Ectodermal cell (in vitro differentiated cells): ENCODE data around the gene RFFL.

Experiments
- H3K27ac ChIP-seq: 2 replicates; pipeline ENCODE4 v1.7.0; 2013; ENCODE audit warnings: mild to moderate bottlenecking, low read depth, low read length; ENCODE audit not compliant: insufficient read depth, poor library complexity, severe bottlenecking
- H3K27me3 ChIP-seq: 2 replicates; pipeline ENCODE4 v1.7.0; 2013; ENCODE audit warnings: mild to moderate bottlenecking, low read length; ENCODE audit not compliant: insufficient read depth, control insufficient read depth, poor library complexity, severe bottlenecking
- H3K36me3 ChIP-seq: one replicate; pipeline ENCODE4 v1.7.0; 2013; ENCODE audit warnings: low read length; ENCODE audit not compliant: control insufficient read depth, insufficient read depth
- H3K4me1 ChIP-seq: one replicate; pipeline ENCODE4 v1.7.0; 2013; ENCODE audit warnings: low read length; ENCODE audit not compliant: control insufficient read depth, insufficient read depth
- H3K4me3 ChIP-seq: 2 replicates; pipeline ENCODE4 v1.7.0; 2013; ENCODE audit warnings: low read depth, low read length, control low read depth; ENCODE audit not compliant: insufficient read depth
- H3K9me3 ChIP-seq: 2 replicates; pipeline ENCODE4 v1.7.0; 2013; ENCODE audit warnings: mild to moderate bottlenecking, low read length, moderate library complexity; ENCODE audit not compliant: control insufficient read depth
- WGBS, 2 experiments: methylation state at CpG; one replicate each; pipeline ENCODE4 v1.1.7; 2013; ENCODE audit warnings: missing lambda C conversion rate in 2 of 2; 5-methylcytosine and 5-hydroxymethylcytosine counted together

The RFFL gene

DNA sequence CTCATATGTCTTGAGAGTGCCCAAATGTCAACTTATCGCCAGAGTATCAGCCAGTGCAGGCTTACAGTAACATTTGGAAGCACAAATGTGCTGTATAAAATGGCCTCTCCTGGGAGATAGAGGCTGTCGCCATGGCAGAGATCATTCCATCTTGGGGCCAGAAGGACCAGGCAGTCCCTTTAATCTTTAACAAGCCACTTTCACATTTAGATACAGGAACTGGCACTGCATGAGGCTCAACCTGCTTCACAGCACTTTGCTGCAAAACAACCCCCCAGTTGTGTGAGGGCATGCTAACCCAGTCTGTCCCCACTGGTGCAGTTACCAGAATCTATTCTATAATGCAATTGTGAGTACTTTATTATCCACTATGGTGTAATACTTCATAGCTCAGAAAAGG is 4.7 kb upstream of the RFFL start:
- Histone ChIP-seq H3K4me1 (peaks cover 8% of the 10 kb centered on the region), H3K4me3 (no peak overlapping the region), H3K9me3 (no peaks in the 10 kb centered on the region), H3K27me3 (peaks cover 7% of the 10 kb centered on the region), H3K36me3 (no peaks in the 10 kb centered on the region), H3K27ac (no peak overlapping the region)
- 95 to 98% methylated on average over 2 of the region's 2 CpGs for WGBS, 2 experiments

DNA sequence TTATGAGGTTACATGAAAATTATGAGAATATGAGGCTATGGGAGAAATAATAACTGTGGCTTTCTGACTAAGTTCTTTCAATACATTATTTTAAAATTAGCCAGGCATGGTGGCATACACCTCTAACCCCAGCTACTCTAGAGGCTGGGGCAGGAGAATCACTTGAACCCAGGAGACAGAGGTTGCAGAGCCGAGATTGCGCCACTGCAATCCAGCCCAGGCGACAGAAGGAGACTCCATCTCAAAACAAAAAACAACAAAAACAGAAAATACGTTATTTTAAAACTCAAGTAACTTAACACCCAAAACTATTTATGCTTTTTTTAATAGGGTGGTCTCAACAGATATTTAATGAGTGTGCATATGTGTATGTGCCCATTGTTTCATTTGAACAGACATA is 2.4 kb upstream of the RFFL start:
- 94 to 96% methylated on average over 3 to 4 of the region's 4 CpGs for WGBS, 2 experiments
- H3K27me3 ChIP-seq: peaks cover 21% of the 10 kb centered on the region
- no peak overlapping the region for H3K4me3 ChIP-seq
- H3K27ac ChIP-seq: no peak overlapping the region
- H3K4me1 ChIP-seq: peaks cover 8% of the 10 kb centered on the region
- H3K36me3 ChIP-seq: no peaks in the 10 kb centered on the region
- H3K9me3 ChIP-seq: no peaks in the 10 kb centered on the region

DNA sequence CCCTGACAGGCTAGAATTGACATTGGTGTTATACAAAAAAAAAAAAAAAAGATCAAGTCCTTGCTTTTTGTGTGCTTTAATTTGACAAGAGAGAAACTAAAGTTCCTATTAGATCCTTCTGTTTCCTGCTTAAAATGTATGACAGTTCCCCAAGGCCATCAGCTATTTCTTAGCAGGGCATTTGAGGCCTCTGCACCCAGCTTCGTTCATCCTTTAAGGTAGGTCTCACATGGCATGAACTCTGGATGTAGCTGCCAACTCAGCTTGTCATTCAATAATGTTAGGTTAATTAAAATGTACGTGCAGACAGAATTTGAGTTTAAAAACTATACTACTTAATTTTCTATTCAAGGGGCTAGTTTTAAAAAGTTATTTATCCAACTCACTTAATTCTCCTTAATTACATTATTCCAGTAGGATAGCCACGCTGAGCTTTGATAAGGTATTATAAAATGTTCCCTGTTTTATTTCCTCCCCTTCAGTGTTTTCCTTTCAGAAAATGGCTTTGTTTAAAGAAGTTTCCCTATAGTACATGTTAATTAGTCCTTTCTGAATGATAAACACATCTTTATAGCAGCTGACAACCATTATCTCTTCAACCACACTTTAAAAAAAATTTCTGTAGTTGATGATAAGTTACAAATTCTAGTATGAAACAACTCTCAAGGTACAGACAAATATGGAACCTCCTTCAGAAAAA is 1.2 kb upstream of the RFFL start:
- Histone ChIP-seq H3K36me3 (no peaks in the 10 kb centered on the region), H3K9me3 (no peaks in the 10 kb centered on the region), H3K4me1 (peaks cover 8% of the 10 kb centered on the region), H3K4me3 (no peak overlapping the region), H3K27ac (no peak overlapping the region), H3K27me3 (peaks cover 22% of the 10 kb centered on the region)
- WGBS, 2 experiments: 68 to 89% methylated on average over 1 to 2 of the region's 3 CpGs

DNA sequence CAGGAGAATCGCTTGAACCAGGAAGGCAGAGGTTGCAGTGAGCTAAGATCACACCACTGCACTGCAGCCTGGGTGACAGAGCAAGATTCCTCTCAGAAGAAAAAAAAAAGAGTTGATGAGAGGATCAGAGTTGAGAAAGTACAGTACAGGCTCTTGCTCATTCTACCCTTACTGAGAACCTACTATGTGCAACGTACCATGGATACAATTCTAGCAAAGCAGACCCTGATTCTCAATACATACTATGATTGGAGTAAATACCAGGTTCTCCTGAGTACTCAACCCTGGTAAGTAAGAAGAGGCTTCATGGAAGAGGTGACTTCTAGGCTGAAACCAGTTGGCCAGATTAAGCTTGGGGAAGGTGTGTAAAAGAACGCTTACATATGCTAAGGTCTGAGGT is 1.2 kb downstream of the RFFL start:
- 96% methylated on average over 3 of the region's 3 CpGs for WGBS, 2 experiments
- H3K4me3 ChIP-seq: no peak overlapping the region
- peaks cover 8% of the 10 kb centered on the region for H3K4me1 ChIP-seq

DNA sequence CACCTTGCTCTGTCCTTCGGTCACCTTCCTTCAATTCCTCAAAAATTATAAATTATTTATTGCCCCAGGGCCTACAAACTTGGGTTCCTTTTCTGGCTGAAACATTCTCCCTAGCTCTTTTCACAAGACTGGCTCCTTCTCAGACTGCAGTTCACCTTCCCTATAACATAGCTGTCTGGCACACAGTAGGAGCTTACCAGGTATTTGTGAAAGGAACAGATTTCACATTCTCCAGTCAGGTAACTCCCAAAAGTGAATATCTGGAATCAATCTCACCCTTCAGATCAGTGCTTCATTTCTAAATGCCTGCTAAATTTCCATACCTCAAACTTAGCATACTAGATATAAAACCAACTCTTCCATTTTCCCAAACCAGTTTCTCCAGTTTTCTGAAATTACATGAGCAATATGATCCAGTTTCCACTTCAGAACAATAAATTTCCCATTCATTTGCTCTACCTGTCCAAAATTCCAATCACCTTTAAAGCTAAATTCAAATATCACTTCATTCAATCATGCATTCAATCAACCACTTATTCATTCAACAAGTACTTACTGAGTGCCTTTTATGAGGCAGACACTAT is 6.1 kb downstream of the RFFL start:
- Histone ChIP-seq H3K36me3 (no peaks in the 10 kb centered on the region), H3K27ac (no peak overlapping the region), H3K4me3 (no peak overlapping the region), H3K9me3 (no peaks in the 10 kb centered on the region), H3K4me1 (no peaks in the 10 kb centered on the region), H3K27me3 (peaks cover 8% of the 10 kb centered on the region)
- WGBS, 2 experiments: 98% methylated on average over 1 of the region's 1 CpG

More for the DNA sequence above, 1.2 kb downstream of the RFFL start:
- Histone ChIP-seq H3K36me3 (no peaks in the 10 kb centered on the region), H3K27ac (no peak overlapping the region), H3K27me3 (peaks cover 22% of the 10 kb centered on the region), H3K9me3 (no peaks in the 10 kb centered on the region)

DNA sequence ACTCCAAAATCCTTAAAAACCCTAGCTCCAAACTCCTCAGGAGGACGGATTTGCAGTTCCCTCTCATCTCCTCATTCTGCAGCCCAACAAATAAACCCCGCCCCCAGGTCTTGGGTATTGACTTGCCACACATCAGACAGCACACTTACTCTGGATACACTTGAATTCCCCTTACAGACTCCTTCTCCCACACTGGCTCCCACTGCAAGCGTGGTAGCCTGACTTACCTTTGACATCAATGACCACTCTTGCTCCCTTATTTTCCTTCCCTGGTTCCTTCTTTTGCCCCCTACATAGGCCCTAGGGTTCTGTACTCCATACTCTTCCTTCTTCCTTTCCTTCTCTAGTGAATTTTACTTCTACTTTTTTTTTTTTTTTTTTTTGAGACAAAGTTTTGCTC is 7.5 kb downstream of the RFFL start:
- Histone ChIP-seq H3K9me3 (no peaks in the 10 kb centered on the region), H3K27me3 (peaks cover 2% of the 10 kb centered on the region), H3K4me3 (no peak overlapping the region), H3K4me1 (no peaks in the 10 kb centered on the region), H3K27ac (no peak overlapping the region), H3K36me3 (no peaks in the 10 kb centered on the region)
- WGBS, 2 experiments: 73 to 76% methylated on average over 3 of the region's 3 CpGs

DNA sequence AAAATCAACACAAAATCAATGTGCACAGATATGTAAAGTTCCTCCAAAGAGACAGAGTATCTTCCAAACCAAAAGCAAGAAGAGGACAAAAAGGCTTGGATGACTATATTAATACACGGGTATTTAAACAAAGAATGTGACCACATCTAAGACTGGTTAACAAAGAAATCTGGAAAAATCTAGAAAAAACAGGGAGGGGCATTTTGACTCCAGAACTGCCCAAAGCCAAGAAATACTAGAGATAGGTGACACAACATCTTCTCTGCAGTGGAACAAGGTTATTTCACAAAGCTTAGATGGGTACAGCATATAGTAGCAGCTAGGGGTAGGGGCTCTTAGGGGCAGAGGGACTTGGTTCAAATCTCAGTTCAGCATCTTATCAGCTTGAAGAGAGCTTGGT is 10.3 kb downstream of the RFFL start:
- no peaks in the 10 kb centered on the region for H3K36me3 ChIP-seq
- no peak overlapping the region for H3K4me3 ChIP-seq
- H3K9me3 ChIP-seq: no peaks in the 10 kb centered on the region
- WGBS, 2 experiments: 100% methylated on average over 1 of the region's 1 CpG
- H3K27ac ChIP-seq: no peak overlapping the region
- peaks cover 4% of the 10 kb centered on the region for H3K4me1 ChIP-seq
- H3K27me3 ChIP-seq: no peaks in the 10 kb centered on the region

DNA sequence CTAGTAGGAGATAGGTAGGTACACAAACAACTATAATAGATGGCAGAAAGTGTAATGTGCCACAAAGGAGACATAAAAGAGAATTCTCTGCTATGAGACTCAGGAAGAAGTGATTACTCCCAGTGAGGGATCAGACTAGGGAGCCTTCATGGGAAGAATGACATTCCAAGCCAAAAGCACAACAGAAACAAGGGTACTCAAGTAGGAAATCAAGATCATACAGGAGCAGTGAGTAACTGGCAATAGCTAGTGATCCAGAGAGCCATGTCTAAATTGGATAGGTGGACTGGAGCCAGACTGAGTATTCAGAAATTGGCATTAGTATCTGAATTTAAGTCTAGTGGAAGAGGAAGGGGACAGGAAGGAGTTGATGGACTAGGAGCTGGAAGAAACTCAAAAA is 10.7 kb downstream of the RFFL start:
- Histone ChIP-seq H3K4me1 (peaks cover 4% of the 10 kb centered on the region), H3K36me3 (no peaks in the 10 kb centered on the region), H3K9me3 (no peaks in the 10 kb centered on the region), H3K27ac (no peak overlapping the region), H3K27me3 (no peaks in the 10 kb centered on the region), H3K4me3 (no peak overlapping the region)

DNA sequence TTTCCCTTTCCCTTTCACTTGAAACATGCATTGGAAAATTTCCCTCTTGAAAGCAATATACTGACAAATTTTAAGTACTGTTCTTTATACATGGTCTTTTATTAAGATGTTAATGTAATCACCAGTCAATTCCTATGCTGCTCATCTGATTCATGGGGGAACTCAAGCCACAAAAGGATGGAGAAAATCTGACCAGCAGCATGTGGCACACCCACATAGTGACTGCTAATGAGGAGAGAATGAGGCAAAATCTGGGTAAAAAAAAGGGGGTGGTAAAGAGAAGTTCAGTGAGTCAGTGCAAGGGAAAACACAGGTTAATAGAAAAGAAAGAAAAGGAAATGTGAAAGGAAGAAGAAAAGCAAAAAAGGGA is 11.3 kb downstream of the RFFL start:
- Histone ChIP-seq H3K4me1 (peaks cover 4% of the 10 kb centered on the region), H3K4me3 (no peak overlapping the region), H3K27me3 (no peaks in the 10 kb centered on the region), H3K9me3 (no peaks in the 10 kb centered on the region), H3K36me3 (no peaks in the 10 kb centered on the region), H3K27ac (no peak overlapping the region)

DNA sequence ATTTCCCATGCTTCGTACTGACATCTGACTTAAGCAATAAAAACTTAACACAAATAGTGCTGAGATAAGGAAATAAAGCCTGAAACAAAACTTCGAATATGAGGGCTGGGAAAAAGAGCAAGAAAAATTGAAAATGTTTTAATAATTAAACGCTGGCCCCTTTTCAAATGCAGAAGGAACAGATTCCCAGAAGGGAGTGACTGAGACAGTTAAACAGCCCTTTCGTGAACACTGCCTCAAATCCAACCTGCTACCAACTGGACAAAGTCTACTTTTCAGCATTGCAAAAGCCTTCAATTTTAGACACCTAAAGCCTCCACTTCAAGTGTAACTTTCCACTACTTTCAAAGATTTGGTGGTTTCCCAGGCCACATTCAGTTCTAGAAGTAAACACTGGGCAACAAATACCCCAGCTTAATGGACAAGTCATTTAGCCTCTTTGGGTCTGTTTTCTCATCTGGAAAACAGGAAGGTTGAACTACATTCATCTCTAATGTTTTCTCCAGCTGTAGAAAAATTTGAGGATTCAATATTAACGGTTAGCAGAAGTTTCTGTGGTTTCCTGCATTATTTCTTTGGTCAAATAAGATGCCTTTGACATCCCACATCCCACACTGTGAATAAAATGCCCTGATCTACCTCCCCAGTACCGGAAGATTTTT is 11.8 kb downstream of the RFFL start:
- Histone ChIP-seq H3K4me3 (no peak overlapping the region), H3K36me3 (no peaks in the 10 kb centered on the region), H3K9me3 (no peaks in the 10 kb centered on the region), H3K27ac (no peak overlapping the region), H3K27me3 (no peaks in the 10 kb centered on the region), H3K4me1 (peaks cover 4% of the 10 kb centered on the region)
- WGBS, 2 experiments: 84 to 94% methylated on average over 5 to 6 of the region's 6 CpGs
